Activated CD4-positive, alpha-beta T cell treated with anti-CD3 and anti-CD28 coated beads for 24 hours (primary cell): Measurements from ENCODE around the gene ORM2.

Experiments
- DNase-seq, 2 donors: peaks; one replicate each; pipeline ENCODE4 v3.0.0-alpha.2; 2020; ENCODE audit warnings: low read depth in 2 of 2

The ORM2 gene

GRCh38 chr9:114294664-114295063 is 35.0 kb upstream of the ORM2 start:
- DNase-seq = no peak

GRCh38 chr9:114296338-114296737 is 33.3 kb upstream of the ORM2 start:
- DNase-seq = no peak

- no peak for DNase-seq
These were observed 30.1 kb upstream of the ORM2 start for GRCh38 chr9:114299286-114300152.

- DNase-seq = no peak
These were observed 29.4 kb upstream of the ORM2 start for GRCh38 chr9:114300153-114300845.

- no peak for DNase-seq
These were observed 28.5 kb upstream of the ORM2 start for GRCh38 chr9:114300846-114301797.

- DNase-seq = no peak
These were observed 27.7 kb upstream of the ORM2 start for GRCh38 chr9:114301798-114302565.

- no peak for DNase-seq
These were observed 26.9 kb upstream of the ORM2 start for GRCh38 chr9:114302727-114303126.

- no peak for DNase-seq
These were observed 26.1 kb upstream of the ORM2 start for GRCh38 chr9:114303571-114303970.

- no peak for DNase-seq
These were observed 25.7 kb upstream of the ORM2 start for GRCh38 chr9:114303977-114304376.

GRCh38 chr9:114304416-114305188 is 25.1 kb upstream of the ORM2 start:
- no peak for DNase-seq

- DNase-seq = no peak
These were observed 21.8 kb upstream of the ORM2 start for GRCh38 chr9:114307899-114308267.

GRCh38 chr9:114308361-114308950 is 21.2 kb upstream of the ORM2 start:
- DNase-seq = no peak

- DNase-seq = no peak
These were observed 20.6 kb upstream of the ORM2 start for GRCh38 chr9:114309096-114309495.

GRCh38 chr9:114310471-114311450 is 18.9 kb upstream of the ORM2 start:
- DNase-seq = no peak

- no peak for DNase-seq
These were observed 17.8 kb upstream of the ORM2 start for GRCh38 chr9:114311571-114312512.

GRCh38 chr9:114312513-114312875 is 17.2 kb upstream of the ORM2 start:
- DNase-seq = no peak

- no peak for DNase-seq
These were observed 16.5 kb upstream of the ORM2 start for GRCh38 chr9:114313186-114313585.
